GM19193 (cell line): ENCODE measurements around the gene EIF5A.

Experiments used
- POLR2A ChIP-seq: IDR thresholded peaks from 4 replicates; pipeline ENCODE4 v1.6.1; 2011; ENCODE audit not compliant: insufficient read depth, insufficient read length; ENCODE audit errors: extremely low read depth

Gene EIF5A

GRCh38 chr17:7306911-7307685 is at the start of gene EIF5A:
EIF5A (plus strand) TSS chr17:7307628; CDS start chr17:7309636, 2,008 bp downstream.
- peak; percentile 89 for TF ChIP-seq POLR2A

- TF ChIP-seq POLR2A: no peak
Measured at GRCh38 chr17:7258731-7259554, 48.5 kb upstream of the EIF5A start.

- no peak for TF ChIP-seq POLR2A
Measured at GRCh38 chr17:7259555-7259889, 47.9 kb upstream of the EIF5A start.

DNA sequence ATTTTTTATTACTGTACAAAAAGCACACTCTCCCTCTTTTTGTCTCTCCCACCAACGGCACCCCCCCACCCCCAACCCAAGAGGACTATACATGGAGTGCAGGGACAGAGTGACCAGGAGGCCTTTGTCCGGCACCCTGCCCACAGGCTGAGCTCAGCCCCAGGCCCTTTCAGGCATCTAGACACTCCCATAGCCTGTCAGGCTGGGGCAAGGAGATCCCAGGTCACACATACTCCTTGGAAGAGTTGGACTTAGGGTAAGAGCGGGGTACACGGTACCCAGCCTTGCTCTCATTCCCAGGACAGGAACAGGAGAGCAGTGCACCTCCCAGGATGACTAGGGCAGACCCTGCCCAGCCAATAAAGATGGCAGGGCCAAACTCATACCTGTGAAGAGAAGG is 47.3 kb upstream of the EIF5A start:
- TF ChIP-seq POLR2A: no peak

DNA sequence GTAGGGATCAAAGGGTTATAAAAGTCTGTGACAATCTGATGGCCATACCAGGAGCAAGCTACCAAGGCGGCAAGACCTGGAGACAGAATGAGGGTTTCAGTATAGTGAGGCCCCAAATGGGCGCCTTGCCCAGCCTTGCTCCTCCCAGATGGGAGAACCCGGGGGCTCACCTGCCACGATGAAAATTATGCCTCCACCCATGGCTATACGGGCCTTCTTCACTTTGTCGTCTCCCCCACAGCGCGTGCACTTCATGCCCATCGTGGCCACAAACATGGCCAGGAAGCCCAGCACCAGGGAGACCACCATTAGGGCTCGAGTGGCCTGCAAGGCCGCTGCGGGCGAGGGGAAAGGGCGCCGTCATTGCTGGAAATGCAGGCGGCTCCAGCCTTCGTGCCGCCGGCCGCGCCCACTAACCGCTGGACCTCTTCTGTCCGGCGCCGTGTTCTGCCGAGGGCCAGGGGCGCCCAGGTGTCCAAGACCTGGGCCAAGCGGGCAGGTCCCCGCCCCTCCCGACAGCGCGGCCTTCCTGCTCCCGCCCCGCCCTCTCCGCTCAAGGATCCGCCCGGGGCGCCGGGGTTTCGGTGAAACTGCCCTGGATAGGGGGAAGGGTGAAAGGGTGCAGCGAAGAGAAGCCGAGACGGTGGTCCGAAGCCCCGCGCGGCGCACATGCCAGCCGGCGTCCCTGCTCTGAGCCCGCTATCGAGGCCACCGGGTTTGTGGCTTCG is 46.6 kb upstream of the EIF5A start:
- peak; percentile 10 for TF ChIP-seq POLR2A

DNA sequence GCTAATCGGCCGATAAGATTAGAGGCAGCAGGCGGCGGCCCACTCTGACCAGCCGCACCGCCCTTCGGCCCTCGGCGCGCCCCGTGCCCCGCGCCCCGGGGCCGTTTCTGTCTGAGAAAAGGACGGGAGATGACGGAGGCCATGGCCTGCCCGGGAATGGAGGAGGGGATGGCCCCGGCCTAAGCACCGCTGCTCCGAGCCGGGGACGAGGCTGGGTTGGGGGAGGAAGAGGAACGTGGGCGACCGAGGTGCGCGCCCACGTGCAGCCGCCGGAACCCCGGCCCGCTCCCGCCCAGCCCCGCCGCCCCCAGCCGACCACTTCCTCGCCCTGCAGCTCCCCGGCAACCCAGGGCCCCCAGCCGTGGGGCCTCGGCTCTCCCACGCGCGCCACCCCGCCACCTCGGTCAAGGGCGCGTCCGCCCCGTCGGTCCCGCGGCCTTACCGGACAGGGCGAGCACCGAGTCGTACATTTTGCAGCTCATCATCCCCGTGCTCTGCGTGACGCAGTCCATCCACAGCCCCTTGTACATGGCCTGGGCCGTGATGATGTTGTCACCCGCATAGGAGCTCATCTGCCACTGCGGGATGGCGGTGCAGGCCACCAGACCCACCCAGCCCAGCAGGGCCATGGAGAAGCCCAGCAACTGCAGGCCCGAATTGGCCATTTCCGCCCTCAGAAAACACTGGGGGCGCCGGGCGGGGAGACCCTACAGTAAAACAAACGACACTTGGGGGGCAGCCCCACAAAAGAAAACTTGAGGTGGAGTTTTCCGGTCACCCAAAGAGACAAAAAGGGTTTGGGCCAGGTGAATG is 45.8 kb upstream of the EIF5A start:
- no peak for TF ChIP-seq POLR2A

DNA sequence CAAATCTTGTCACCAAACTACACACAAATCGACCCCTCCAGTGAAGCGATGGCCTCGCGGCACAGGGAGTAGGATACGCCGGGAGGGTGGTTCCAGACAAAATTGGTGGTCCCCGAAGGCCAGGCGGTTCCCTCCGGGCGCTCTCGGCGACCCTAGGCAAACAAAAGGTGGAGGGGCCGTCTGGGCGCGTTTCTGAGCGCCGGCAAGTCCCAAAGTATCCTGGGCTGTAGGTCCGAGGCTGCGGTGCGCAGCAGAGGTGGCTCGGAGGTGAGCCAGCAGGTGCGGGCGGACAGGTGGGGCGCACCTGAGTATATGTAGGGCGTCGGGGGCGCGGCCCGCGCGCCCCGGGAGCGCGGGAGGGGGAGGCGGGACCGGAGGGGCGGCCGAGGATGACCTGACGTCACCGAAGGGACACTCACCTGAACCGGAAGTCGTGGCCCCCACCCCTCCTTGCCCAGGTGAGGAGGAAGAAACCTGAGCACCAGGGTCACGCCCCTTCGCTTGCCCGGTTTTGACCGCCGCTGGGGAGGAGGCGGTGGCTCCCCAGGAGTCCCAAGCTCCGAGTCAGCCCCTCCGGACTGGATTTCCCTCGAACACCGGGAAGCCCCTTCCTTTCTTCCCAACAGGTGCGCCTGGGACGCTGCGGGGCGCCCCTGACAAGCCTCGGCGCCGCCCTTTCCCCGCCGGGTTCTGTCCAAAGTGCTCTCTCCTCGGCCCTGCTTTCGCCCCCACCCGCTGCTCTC is 45.1 kb upstream of the EIF5A start, which contains the start of gene CLDN7:
Gene CLDN7, minus strand, starts transcription at position 287 of the 743 bp plus-strand sequence. CDS start 435 bp downstream, outside the sequence.
- TF ChIP-seq POLR2A: no peak

GRCh38 chr17:7262935-7263800 is 44.3 kb upstream of the EIF5A start:
- TF ChIP-seq POLR2A: no peak

GRCh38 chr17:7263801-7264078 is 43.7 kb upstream of the EIF5A start:
- no peak for TF ChIP-seq POLR2A

GRCh38 chr17:7266784-7267183 is 40.6 kb upstream of the EIF5A start:
- no peak for TF ChIP-seq POLR2A

GRCh38 chr17:7279448-7279847 is 28.0 kb upstream of the EIF5A start:
- TF ChIP-seq POLR2A: no peak

- peak; percentile 7 for TF ChIP-seq POLR2A
Measured at GRCh38 chr17:7280519-7281073, 26.8 kb upstream of the EIF5A start.

DNA sequence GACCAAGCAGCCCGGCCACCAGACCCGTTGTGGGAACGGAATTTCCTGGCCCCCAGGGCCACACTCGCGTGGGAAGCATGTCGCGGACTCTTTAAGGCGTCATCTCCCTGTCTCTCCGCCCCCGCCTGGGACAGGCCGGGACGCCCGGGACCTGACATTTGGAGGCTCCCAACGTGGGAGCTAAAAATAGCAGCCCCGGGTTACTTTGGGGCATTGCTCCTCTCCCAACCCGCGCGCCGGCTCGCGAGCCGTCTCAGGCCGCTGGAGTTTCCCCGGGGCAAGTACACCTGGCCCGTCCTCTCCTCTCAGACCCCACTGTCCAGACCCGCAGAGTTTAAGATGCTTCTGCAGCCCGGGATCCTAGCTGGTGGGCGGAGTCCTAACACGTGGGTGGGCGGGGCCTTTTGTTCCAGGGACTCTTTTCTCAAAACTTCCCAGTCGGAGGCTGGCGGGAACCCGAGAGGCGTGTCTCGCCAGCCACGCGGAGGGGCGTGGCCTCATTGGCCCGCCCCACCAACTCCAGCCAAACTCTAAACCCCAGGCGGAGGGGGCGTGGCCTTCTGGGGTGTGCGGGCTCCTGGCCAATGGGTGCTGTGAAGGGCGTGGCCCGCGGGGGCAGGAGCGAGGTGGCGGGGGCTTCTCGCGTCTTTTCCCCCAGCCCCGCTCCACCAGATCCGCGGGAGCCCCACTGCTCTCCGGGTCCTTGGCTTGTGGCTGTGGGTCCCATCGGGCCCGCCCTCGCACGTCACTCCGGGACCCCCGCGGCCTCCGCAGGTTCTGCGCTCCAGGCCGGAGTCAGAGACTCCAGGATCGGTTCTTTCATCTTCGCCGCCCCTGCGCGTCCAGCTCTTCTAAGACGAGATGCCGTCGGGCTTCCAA is 26.1 kb upstream of the EIF5A start, which contains the start of gene SLC2A4:
Gene SLC2A4, plus strand, starts transcription at position 645 of the 879 bp plus-strand sequence. Its CDS starts 217 bp downstream, at position 862.
- TF ChIP-seq POLR2A: peak; percentile 8
